Uterus (tissue), 2 donors: Measurements from ENCODE around the gene LYSMD2.

Source experiments
- CTCF ChIP-seq, 4 experiments: fragments of 200-600 bp in 2 of 4; fragments of 450-650 bp in 2 of 4; sonication (generic) in 2 of 4; IDR thresholded peaks; one replicate each; pipeline ENCODE4 v1.5.1; 2016 to 2019; ENCODE audit warnings: antibody characterized with exemption in 4 of 4, mild to moderate bottlenecking in 2 of 4, moderate library complexity in 1 of 4
- POLR2A ChIP-seq, 2 donors: fragments of 450-650 bp; IDR thresholded peaks; one replicate each; pipeline ENCODE4 v1.6.1; 2016; ENCODE audit warnings: antibody characterized with exemption in 2 of 2, mild to moderate bottlenecking in 1 of 2, moderate library complexity in 1 of 2

GRCh38 chr15:51687565-51687964, 49.9 kb downstream of the LYSMD2 start:
- no peak for TF ChIP-seq CTCF (IDR thresholded peaks at IDR 0.05)
- TF ChIP-seq POLR2A (IDR thresholded peaks at IDR 0.05): no peak
